ENCODE measurements around the gene MAPK8.

MAPK8 gene

DNA sequence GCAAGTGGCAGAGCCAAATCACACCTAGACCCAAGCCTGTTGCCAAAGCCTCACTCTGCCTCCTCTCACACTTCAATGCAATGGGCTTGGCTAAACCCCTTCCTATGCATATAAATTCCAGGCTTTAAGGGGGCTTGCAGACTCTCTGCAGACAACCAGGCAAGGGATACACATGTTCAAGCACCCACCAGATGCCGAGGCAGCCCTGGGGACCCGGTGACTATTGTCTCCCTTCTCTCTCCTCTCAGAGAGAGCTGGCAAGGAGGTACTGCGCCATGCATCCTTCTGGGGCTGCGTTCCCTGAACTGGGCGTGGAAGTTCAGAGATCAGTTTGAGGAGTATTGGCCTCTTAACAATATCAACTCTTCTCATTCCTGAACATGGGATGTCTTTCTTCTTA lies 167.2 kb downstream of the MAPK8 start:
- TF ChIP-seq, protein P1, sequence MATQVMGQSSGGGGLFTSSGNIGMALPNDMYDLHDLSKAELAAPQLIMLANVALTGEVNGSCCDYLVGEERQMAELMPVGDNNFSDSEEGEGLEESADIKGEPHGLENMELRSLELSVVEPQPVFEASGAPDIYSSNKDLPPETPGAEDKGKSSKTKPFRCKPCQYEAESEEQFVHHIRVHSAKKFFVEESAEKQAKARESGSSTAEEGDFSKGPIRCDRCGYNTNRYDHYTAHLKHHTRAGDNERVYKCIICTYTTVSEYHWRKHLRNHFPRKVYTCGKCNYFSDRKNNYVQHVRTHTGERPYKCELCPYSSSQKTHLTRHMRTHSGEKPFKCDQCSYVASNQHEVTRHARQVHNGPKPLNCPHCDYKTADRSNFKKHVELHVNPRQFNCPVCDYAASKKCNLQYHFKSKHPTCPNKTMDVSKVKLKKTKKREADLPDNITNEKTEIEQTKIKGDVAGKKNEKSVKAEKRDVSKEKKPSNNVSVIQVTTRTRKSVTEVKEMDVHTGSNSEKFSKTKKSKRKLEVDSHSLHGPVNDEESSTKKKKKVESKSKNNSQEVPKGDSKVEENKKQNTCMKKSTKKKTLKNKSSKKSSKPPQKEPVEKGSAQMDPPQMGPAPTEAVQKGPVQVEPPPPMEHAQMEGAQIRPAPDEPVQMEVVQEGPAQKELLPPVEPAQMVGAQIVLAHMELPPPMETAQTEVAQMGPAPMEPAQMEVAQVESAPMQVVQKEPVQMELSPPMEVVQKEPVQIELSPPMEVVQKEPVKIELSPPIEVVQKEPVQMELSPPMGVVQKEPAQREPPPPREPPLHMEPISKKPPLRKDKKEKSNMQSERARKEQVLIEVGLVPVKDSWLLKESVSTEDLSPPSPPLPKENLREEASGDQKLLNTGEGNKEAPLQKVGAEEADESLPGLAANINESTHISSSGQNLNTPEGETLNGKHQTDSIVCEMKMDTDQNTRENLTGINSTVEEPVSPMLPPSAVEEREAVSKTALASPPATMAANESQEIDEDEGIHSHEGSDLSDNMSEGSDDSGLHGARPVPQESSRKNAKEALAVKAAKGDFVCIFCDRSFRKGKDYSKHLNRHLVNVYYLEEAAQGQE (IDR thresholded peaks at IDR 0.05; ENCODE audit: low read depth): no peak
- TF ChIP-seq NFIC (IDR thresholded peaks at IDR 0.05): no peak
- TF ChIP-seq RAD21 (IDR thresholded peaks at IDR 0.05; ENCODE audit: low read depth): no peak
- no peak for TF ChIP-seq EGR1 (IDR thresholded peaks at IDR 0.05)
- TF ChIP-seq, protein P2, sequence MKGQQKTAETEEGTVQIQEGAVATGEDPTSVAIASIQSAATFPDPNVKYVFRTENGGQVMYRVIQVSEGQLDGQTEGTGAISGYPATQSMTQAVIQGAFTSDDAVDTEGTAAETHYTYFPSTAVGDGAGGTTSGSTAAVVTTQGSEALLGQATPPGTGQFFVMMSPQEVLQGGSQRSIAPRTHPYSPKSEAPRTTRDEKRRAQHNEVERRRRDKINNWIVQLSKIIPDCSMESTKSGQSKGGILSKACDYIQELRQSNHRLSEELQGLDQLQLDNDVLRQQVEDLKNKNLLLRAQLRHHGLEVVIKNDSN (IDR thresholded peaks at IDR 0.05): no peak
- no peak for TF ChIP-seq CREB1 (IDR thresholded peaks at IDR 0.05; ENCODE audit: low read depth)
- TF ChIP-seq, protein P3, sequence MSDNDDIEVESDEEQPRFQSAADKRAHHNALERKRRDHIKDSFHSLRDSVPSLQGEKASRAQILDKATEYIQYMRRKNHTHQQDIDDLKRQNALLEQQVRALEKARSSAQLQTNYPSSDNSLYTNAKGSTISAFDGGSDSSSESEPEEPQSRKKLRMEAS (IDR thresholded peaks at IDR 0.05): no peak
- no peak for TF ChIP-seq FOXM1 (IDR thresholded peaks at IDR 0.05; ENCODE audit: borderline replicate concordance, low read depth)
- TF ChIP-seq YY1 (IDR thresholded peaks at IDR 0.05; ENCODE audit: low read depth): no peak
- TF ChIP-seq CEBPB (IDR thresholded peaks at IDR 0.05): no peak
- TF ChIP-seq TEAD4 (IDR thresholded peaks at IDR 0.05): no peak
- TF ChIP-seq ZBTB7A (IDR thresholded peaks at IDR 0.05; ENCODE audit: low read depth): no peak
- TF ChIP-seq EP300 (IDR thresholded peaks at IDR 0.05; ENCODE audit: borderline replicate concordance): no peak
- TF ChIP-seq TAF1 (IDR thresholded peaks at IDR 0.05; ENCODE audit: low read depth): no peak
- TF ChIP-seq TCF12 (IDR thresholded peaks at IDR 0.05; ENCODE audit: low read depth): no peak

DNA sequence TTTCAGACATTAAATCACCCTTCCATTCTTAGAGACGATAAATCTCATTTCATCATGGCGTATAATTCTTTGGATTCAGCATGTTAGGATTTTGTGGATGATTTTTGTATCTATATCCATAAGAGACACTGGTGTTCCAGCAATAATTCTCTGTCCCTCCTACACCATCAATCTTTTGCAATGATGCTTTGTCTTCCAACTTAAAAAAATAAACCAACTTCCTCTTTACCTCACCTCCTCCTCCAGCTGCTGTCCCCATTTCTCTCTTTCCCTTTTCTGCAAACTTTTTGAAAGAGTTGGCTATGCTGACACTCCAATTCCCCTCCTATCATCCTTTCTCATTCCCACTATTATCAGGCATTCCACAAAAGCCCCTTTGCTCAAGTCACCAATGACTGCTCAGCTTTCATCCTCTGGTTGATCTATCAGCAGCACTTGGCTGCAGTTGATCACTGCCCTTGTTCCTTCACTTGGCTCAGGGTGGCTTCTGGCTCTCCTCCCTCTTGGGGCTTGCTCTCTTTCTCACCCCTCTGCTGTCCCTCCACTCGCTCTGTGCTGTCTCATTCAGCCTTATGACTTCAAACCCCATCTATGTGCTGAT lies 168.4 kb downstream of the MAPK8 start:
- no peak for TF ChIP-seq TEAD4 (IDR thresholded peaks at IDR 0.05)
- TF ChIP-seq, protein P3 (IDR thresholded peaks at IDR 0.05): no peak
- no peak for TF ChIP-seq ZBTB7A (IDR thresholded peaks at IDR 0.05; ENCODE audit: low read depth)
- no peak for TF ChIP-seq CREB1 (IDR thresholded peaks at IDR 0.05; ENCODE audit: low read depth)
- no peak for TF ChIP-seq RAD21 (IDR thresholded peaks at IDR 0.05; ENCODE audit: low read depth)
- TF ChIP-seq YY1 (IDR thresholded peaks at IDR 0.05; ENCODE audit: low read depth): no peak
- TF ChIP-seq, protein P1 (IDR thresholded peaks at IDR 0.05; ENCODE audit: low read depth): no peak
- TF ChIP-seq FOXM1 (IDR thresholded peaks at IDR 0.05; ENCODE audit: borderline replicate concordance, low read depth): no peak
- no peak for TF ChIP-seq EP300 (IDR thresholded peaks at IDR 0.05; ENCODE audit: borderline replicate concordance)
- TF ChIP-seq NFIC (IDR thresholded peaks at IDR 0.05): no peak

DNA sequence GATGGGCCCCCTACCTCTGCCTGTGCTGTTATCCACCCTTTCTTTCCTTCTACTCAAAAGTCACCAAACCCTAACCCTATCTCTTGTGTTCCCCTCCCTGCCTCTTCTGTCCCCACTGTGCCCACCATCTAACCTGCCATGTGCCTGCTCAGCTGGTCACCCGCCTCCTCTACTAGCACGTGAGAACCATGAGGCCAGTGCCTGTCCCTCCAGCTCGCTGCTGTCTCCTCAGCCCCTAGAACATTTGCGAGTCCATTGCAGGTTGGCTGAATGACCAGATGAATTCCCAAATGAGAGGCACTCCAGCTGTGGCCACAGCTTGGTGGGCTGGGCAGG lies 169.4 kb downstream of the MAPK8 start:
- TF ChIP-seq, protein P3 (IDR thresholded peaks at IDR 0.05): no peak
- TF ChIP-seq, protein P2 (IDR thresholded peaks at IDR 0.05): no peak
- TF ChIP-seq TEAD4 (IDR thresholded peaks at IDR 0.05) (no peak), TAF1 (IDR thresholded peaks at IDR 0.05; ENCODE audit: low read depth) (no peak), CEBPB (IDR thresholded peaks at IDR 0.05) (no peak), YY1 (IDR thresholded peaks at IDR 0.05; ENCODE audit: low read depth) (no peak), RAD21 (IDR thresholded peaks at IDR 0.05; ENCODE audit: low read depth) (no peak), NFIC (IDR thresholded peaks at IDR 0.05) (no peak), FOXM1 (IDR thresholded peaks at IDR 0.05; ENCODE audit: borderline replicate concordance, low read depth) (no peak), CREB1 (IDR thresholded peaks at IDR 0.05; ENCODE audit: low read depth) (no peak), TCF12 (IDR thresholded peaks at IDR 0.05; ENCODE audit: low read depth) (no peak), EP300 (IDR thresholded peaks at IDR 0.05; ENCODE audit: borderline replicate concordance) (no peak), EGR1 (IDR thresholded peaks at IDR 0.05) (no peak), ZBTB7A (IDR thresholded peaks at IDR 0.05; ENCODE audit: low read depth) (no peak)
- TF ChIP-seq, protein P1 (IDR thresholded peaks at IDR 0.05; ENCODE audit: low read depth): no peak

All from Ishikawa (cell line).